CD4-positive, alpha-beta memory T cell (primary cell): ENCODE data around the gene PIK3CD. TPM values are rescaled to one million over a fixed set of nuclear protein-coding genes. Genes with fewer than 3 reads are reported as not detected.

Source experiments
- CTCF ChIA-PET: fragments of 350-600 bp; sonication (Branson Sonifier 250); formaldehyde crosslinking; loops from one replicate; lab custom pipeline; 2021; ENCODE audit warnings: inconsistent platforms; ENCODE audit not compliant: partially characterized antibody; lab: Charles Lee
- POLR2A ChIA-PET: fragments of 350-600 bp; sonication (Branson Sonifier 250); formaldehyde crosslinking; loops from one replicate; lab custom pipeline; 2021; ENCODE audit not compliant: partially characterized antibody; lab: Charles Lee
- DNase-seq, 5 donors: peaks; one replicate each; pipeline versions ENCODE4 v3.0.0 to v3.0.0-alpha.2; 2020 to 2022; ENCODE audit warnings: mixed read lengths in 1 of 5
- H3K27ac ChIP-seq: one replicate; pipeline ENCODE4 v1.7.0; 2013; ENCODE audit warnings: low read depth, low read length
- H3K27me3 ChIP-seq: 2 replicates; pipeline ENCODE4 v1.7.0; 2013; ENCODE audit warnings: mild to moderate bottlenecking, low read length, moderate library complexity; ENCODE audit not compliant: insufficient read depth
- H3K36me3 ChIP-seq: 2 replicates; pipeline ENCODE4 v1.7.0; 2013; ENCODE audit warnings: mild to moderate bottlenecking, low read length, moderate library complexity; ENCODE audit not compliant: insufficient read depth
- H3K4me1 ChIP-seq: 2 replicates; pipeline ENCODE4 v1.7.0; 2013; ENCODE audit warnings: mild to moderate bottlenecking, low read length, moderate library complexity; ENCODE audit not compliant: insufficient read depth
- H3K4me3 ChIP-seq, 2 donors: one replicate each; pipeline ENCODE4 v1.7.0; 2013; ENCODE audit warnings: low read length in 2 of 2, mild to moderate bottlenecking in 1 of 2
- H3K9me3 ChIP-seq, 2 donors: one replicate each; pipeline ENCODE4 v1.7.0; 2013; ENCODE audit warnings: low read length in 2 of 2, control low read depth in 1 of 2; ENCODE audit not compliant: control insufficient read depth in 1 of 2
- H3K27ac Mint-ChIP-seq, 7 donors: one replicate each; pipeline ENCODE4 v1.8.0; 2020 to 2021; ENCODE audit warnings: mixed read lengths in 7 of 7, mild to moderate bottlenecking in 6 of 7, inconsistent platforms in 3 of 7, moderate library complexity in 3 of 7
- H3K27me3 Mint-ChIP-seq, 2 donors: one replicate each; pipeline ENCODE4 v1.8.0; 2020 to 2021; ENCODE audit warnings: mixed read lengths in 2 of 2
- H3K36me3 Mint-ChIP-seq, 2 donors: one replicate each; pipeline ENCODE4 v1.8.0; 2020 to 2021; ENCODE audit warnings: mixed read lengths in 2 of 2, inconsistent platforms in 1 of 2, mild to moderate bottlenecking in 1 of 2
- H3K4me1 Mint-ChIP-seq, 4 donors: one replicate each; pipeline ENCODE4 v1.8.0; 2020 to 2021; ENCODE audit warnings: mixed read lengths in 4 of 4, mild to moderate bottlenecking in 1 of 4
- H3K4me3 Mint-ChIP-seq, 8 donors: one replicate each; pipeline ENCODE4 v1.8.0; 2020 to 2021; ENCODE audit warnings: mixed read lengths in 8 of 8, mild to moderate bottlenecking in 7 of 8, moderate library complexity in 6 of 8, inconsistent platforms in 3 of 8
- H3K9me3 Mint-ChIP-seq, 8 donors: one replicate each; pipeline ENCODE4 v1.8.0; 2020 to 2021; ENCODE audit warnings: mixed read lengths in 8 of 8, mild to moderate bottlenecking in 5 of 8, inconsistent platforms in 3 of 8, moderate library complexity in 1 of 8
- intact Hi-C: fragments of 100-400 bp; cut with micrococcal nuclease; formaldehyde crosslinking; loops from one replicate; pipeline ENCODE4 v1.15.1; 2023
- polyA plus RNA-seq, 2 donors: library from polyadenylated mRNA; unstranded; fragments of 300-500 nt; fragmentation: Illumina TruSeq; gene quantifications; one replicate each; pipeline ENCODE4 v1.2.3, GENCODE V29; 2021
- total RNA-seq, 2 experiments: library from RNA; stranded (reverse); gene quantifications; one replicate each; pipeline ENCODE4 v1.2.3, GENCODE V29; 2021

Gene PIK3CD
- total and polyA plus RNA-seq, 4 experiments from 2014 or later = 57.1 to 236 (median 165) TPM

GRCh38 chr1:9612162-9612845 lies 39.2 kb upstream of the PIK3CD start:
- CTCF ChIA-PET = no interaction called here
- Histone ChIP-seq H3K27ac (no peak overlapping the region), H3K4me3 (no peak overlapping the region), H3K27me3 (no peaks in the 10 kb centered on the region), H3K9me3 (no peaks in the 10 kb centered on the region), H3K36me3 (no peaks in the 10 kb centered on the region), H3K4me1 (peaks cover 6% of the 10 kb centered on the region)
- intact Hi-C loops = no loop called here
- no peaks in the 10 kb centered on the region for H3K4me1 Mint-ChIP-seq
- POLR2A ChIA-PET = no interaction called here
- no peak overlapping the region for H3K4me3 Mint-ChIP-seq
- H3K9me3 Mint-ChIP-seq = no peaks in the 10 kb centered on the region
- H3K36me3 Mint-ChIP-seq = peaks cover 0 to 17% of the 10 kb centered on the region in 2 donors
- DNase-seq = no peak
- no peak overlapping the region for H3K27ac Mint-ChIP-seq
- H3K27me3 Mint-ChIP-seq = no peaks in the 10 kb centered on the region

- no peaks in the 10 kb centered on the region for H3K27me3 Mint-ChIP-seq
- no peaks in the 10 kb centered on the region for H3K36me3 ChIP-seq
- no peak overlapping the region for H3K4me3 ChIP-seq
- no peaks in the 10 kb centered on the region for H3K9me3 Mint-ChIP-seq
- ChIA-PET CTCF (no interaction called here), POLR2A (no interaction called here)
- H3K36me3 Mint-ChIP-seq = peaks cover 0 to 12% of the 10 kb centered on the region in 2 donors
- no peak for DNase-seq
- H3K27ac ChIP-seq = no peak overlapping the region
- peaks cover 6% of the 10 kb centered on the region for H3K4me1 ChIP-seq
- no peak overlapping the region for H3K27ac Mint-ChIP-seq
- no peaks in the 10 kb centered on the region for H3K27me3 ChIP-seq
- H3K9me3 ChIP-seq = no peaks in the 10 kb centered on the region
- no peaks in the 10 kb centered on the region for H3K4me1 Mint-ChIP-seq
- intact Hi-C loops = no loop called here
- no peak overlapping the region for H3K4me3 Mint-ChIP-seq
Observed at GRCh38 chr1:9612871-9613624, 38.5 kb upstream of the PIK3CD start.

GRCh38 chr1:9613625-9614299 lies 37.8 kb upstream of the PIK3CD start:
- Histone ChIP-seq H3K4me1 (peaks cover 6% of the 10 kb centered on the region), H3K27me3 (no peaks in the 10 kb centered on the region), H3K36me3 (no peaks in the 10 kb centered on the region), H3K9me3 (no peaks in the 10 kb centered on the region), H3K27ac (no peak overlapping the region), H3K4me3 (no peak overlapping the region)
- no peak overlapping the region for H3K4me3 Mint-ChIP-seq
- H3K4me1 Mint-ChIP-seq = no peaks in the 10 kb centered on the region
- CTCF ChIA-PET = interaction anchor here (0.9 to 5.0 kb wide), 3 partner anchors 171 to 262 kb away, joined by 3 to 55 read pairs (median 3); no protein-coding TSS in a partner anchor
- intact Hi-C loops = no loop called here
- no peak for DNase-seq
- no peak overlapping the region for H3K27ac Mint-ChIP-seq
- peaks cover 0 to 12% of the 10 kb centered on the region in 2 donors for H3K36me3 Mint-ChIP-seq
- POLR2A ChIA-PET = no interaction called here
- H3K27me3 Mint-ChIP-seq = peaks cover 0 to under 1% of the 10 kb centered on the region in 2 donors
- H3K9me3 Mint-ChIP-seq = no peaks in the 10 kb centered on the region

DNA sequence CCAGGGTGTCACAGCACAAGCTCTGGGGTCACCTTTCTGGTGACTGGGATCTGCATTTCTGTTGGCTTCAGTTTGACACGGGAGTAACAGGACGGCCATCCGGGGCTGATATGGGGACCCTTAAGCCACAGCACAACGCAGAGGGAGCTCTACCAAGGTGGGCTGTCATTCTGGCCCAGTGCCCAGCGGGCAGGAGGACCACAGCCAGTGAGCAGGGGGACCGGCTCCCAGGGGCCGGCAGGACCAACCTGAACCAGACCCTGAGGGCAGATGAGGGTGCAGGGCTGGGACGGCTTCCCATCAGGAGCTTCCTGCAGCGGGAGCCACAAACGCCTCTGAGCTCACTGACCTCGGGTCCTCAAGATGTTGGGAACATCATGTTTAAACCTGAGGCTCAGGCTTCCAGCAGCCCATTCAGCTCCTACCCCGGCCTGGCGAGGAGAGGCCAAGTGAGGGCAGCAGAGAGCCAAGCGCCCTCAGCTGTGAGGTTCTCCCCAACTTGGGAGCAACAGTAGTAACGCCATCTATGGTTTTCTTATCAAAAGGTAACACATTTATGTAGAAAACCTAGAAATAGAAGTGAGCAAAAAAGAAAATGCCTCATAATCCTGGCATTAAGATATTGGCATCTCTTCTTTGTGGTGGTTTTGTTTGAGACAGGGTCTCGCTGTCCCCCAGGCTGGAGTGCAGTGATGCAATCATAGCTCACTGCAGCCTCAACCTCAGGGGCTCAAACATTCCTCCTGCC lies 36.0 kb upstream of the PIK3CD start:
- Histone ChIP-seq H3K36me3 (no peaks in the 10 kb centered on the region), H3K27me3 (no peaks in the 10 kb centered on the region), H3K27ac (no peak overlapping the region), H3K4me1 (peaks cover 6% of the 10 kb centered on the region), H3K4me3 (no peak overlapping the region), H3K9me3 (no peaks in the 10 kb centered on the region)
- Mint-ChIP-seq H3K27ac (no peak overlapping the region), H3K4me1 (no peaks in the 10 kb centered on the region), H3K27me3 (peaks cover 0 to 5% of the 10 kb centered on the region in 2 donors), H3K9me3 (peaks cover 0 to 2% (median 0%) of the 10 kb centered on the region in 8 donors), H3K36me3 (peaks cover 0 to 7% of the 10 kb centered on the region in 2 donors), H3K4me3 (no peak overlapping the region)
- DNase-seq = peak in 4 of 5 donors; percentile 42 to 51 (median 50)
- ChIA-PET CTCF (interaction anchor here (0.8 to 5.0 kb wide), 25 partner anchors 8 to 370 kb away, joined by 3 to 55 read pairs (median 5); partner anchors contain the start of gene TMEM201), POLR2A (interaction anchor here (0.5 to 2.0 kb wide), 6 partner anchors 11 to 253 kb away, joined by 3 to 8 read pairs (median 3); no protein-coding TSS in a partner anchor)
- intact Hi-C loops = loop anchor here (1.0 kb wide), 2 partner anchors 169 to 252 kb away; no protein-coding TSS in a partner anchor

DNA sequence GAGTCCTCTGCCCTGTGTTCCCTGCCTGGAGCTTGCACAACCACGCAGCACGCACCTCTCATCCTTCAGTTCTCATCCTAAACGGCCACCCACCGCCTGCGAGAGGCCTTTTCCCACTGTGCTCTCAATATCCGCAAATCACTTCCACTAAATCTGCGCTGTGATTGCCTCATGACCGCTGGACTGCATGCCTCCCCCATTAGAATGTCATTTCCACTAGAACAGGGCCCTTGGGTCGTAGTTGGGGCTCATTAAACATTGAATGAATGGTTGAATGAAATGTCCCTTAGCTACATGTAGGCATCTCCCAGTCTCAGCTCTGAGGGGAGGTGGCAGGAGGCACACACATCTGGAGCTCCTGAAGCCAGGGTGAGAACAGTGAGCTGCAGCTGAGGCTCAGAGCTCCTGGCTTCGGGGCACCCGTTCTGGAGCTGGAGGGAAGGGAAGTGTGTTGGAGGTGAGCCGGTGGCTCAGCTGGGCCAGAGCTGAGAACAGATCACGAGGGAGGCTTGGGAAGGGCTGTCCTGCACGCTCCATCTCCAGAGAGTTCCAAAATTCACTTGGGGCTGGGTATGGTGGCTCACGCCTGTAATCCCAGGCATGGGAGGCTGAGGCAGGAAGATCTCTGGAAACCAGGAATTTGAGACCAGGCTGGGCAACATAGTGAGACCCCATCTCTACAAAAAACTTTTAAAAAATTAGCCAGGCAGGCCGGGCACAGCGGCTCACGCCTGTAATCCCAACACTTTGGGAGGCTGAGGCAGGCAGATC lies 32.4 kb upstream of the PIK3CD start:
- Histone ChIP-seq H3K36me3 (no peaks in the 10 kb centered on the region), H3K27me3 (no peaks in the 10 kb centered on the region), H3K9me3 (no peaks in the 10 kb centered on the region), H3K27ac (no peak overlapping the region), H3K4me3 (no peak overlapping the region), H3K4me1 (peaks cover 6% of the 10 kb centered on the region)
- Mint-ChIP-seq H3K36me3 (no peaks in the 10 kb centered on the region), H3K9me3 (peaks cover 0 to 2% (median 0%) of the 10 kb centered on the region in 8 donors), H3K27ac (peak overlapping the region in 1 of 7 donors; percentile 7), H3K4me1 (peaks cover 0 to 3% (median under 1%) of the 10 kb centered on the region in 4 donors), H3K4me3 (no peak overlapping the region), H3K27me3 (peaks cover 8 to 10% of the 10 kb centered on the region in 2 donors)
- POLR2A ChIA-PET = interaction anchor here (0.6 kb wide), 1 partner anchor 39 kb away, joined by 3 read pairs; no protein-coding TSS in a partner anchor
- intact Hi-C loops = no loop called here
- DNase-seq = no peak
- CTCF ChIA-PET = interaction anchor here (1.5 kb wide), 1 partner anchor 8 kb away, joined by 4 read pairs; no protein-coding TSS in a partner anchor

- Histone ChIP-seq H3K27ac (no peak overlapping the region), H3K4me1 (peaks cover 5% of the 10 kb centered on the region), H3K27me3 (no peaks in the 10 kb centered on the region), H3K4me3 (no peak overlapping the region), H3K36me3 (no peaks in the 10 kb centered on the region), H3K9me3 (no peaks in the 10 kb centered on the region)
- ChIA-PET POLR2A (no interaction called here), CTCF (no interaction called here)
- intact Hi-C loops = no loop called here
- H3K27ac Mint-ChIP-seq = no peak overlapping the region
- no peak overlapping the region for H3K4me3 Mint-ChIP-seq
- peaks cover 8 to 10% of the 10 kb centered on the region in 2 donors for H3K27me3 Mint-ChIP-seq
- H3K4me1 Mint-ChIP-seq = peaks cover 1 to 9% (median 4%) of the 10 kb centered on the region in 4 donors
- no peak for DNase-seq
- no peaks in the 10 kb centered on the region for H3K36me3 Mint-ChIP-seq
- H3K9me3 Mint-ChIP-seq = peaks cover 0 to 2% (median 0%) of the 10 kb centered on the region in 8 donors
Observed at GRCh38 chr1:9621032-9621431, 30.5 kb upstream of the PIK3CD start.
